ELF-1 (cell line): Measurements from ENCODE around the gene SLC25A17.
"Not testable (repeated sequence)": the region's sequence is repeated elsewhere in the genome, so short reads cannot be mapped to it uniquely, and the experiment has no call there.

Source experiments
- DNase-seq: peaks from one replicate; pipeline ENCODE4 v3.0.0-alpha.2; 2016; ENCODE audit warnings: low read depth, low spot score

SLC25A17 gene

DNA sequence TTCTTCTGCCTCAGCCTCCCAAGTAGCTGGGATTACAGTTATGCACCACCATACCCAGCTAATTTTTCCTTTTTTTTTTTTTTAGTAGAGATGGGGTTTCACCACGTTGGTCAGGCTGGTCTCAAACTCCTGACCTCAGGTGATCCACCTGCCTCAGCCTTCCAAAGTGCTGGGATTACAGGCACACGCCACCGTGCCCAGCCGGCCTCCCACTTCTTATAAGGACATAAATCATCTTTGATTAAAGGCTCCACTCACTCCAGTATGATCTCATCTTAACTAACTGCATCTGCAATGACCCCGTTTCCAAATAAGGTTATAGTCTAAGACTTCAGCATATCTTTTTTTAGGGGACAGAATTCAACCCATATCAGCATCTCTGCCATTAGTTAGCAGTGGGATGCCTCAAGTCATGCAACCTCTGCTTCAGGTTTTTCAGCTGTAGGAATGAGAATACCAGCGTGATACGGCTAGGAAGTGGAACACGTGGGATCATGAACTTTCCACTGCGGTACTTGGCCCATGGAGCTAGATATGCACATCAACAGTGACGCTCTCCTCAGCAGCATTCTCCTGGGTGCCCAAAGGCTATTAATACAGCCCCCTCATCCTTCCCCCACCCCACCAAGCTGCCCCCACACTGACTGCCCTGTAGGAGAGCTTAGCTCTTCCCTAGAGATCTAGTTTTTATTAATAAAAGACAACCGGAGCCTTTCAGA, 98.4 kb downstream of the SLC25A17 start:
- no peak for DNase-seq

DNA sequence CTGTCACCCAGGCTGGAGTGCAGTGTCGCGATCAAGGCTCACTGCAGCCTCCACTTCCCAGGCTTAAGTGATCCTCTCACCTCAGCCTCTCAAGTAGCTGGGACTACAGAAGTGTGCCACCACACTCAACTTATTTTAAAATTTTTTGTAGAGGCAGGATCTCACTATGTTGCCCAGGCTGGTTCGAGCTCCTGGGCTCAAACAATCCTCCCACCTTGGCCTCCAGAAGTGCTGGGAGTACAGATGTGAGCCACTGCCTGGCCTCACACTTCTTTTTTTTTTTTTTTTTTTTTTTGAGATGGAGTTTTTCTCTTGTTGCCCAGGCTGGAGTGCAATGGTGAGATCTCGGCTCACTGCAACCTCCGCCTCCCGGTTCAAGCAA, 99.0 kb downstream of the SLC25A17 start:
- not testable (repeated sequence) for DNase-seq
